ENCODE measurements around the gene NDEL1.
"Not testable (repeated sequence)": the region's sequence is repeated elsewhere in the genome, so short reads cannot be mapped to it uniquely, and the experiment has no call there.

The NDEL1 gene

GRCh38 chr17:8435245-8436168, at the start of gene NDEL1:
NDEL1 (plus strand) TSS chr17:8435884; CDS start chr17:8444272, 8,388 bp downstream.
- Mint-ChIP-seq H3K36me3 (peaks cover 11% of the 10 kb centered on the region), H3K27me3 (peaks cover 6% of the 10 kb centered on the region), H3K4me3 (peak within 1 kb of the TSS; percentile 91), H3K27ac (peak within 1 kb of the TSS; percentile 98), H3K9me3 (no peaks in the 10 kb centered on the region), H3K4me1 (peaks cover 33% of the 10 kb centered on the region)
- CTCF ChIA-PET = interaction anchor here (0.7 kb wide), 1 partner anchor 350 kb away, joined by 3 read pairs; no protein-coding TSS in a partner anchor
- peak; percentile 100 for DNase-seq

- Mint-ChIP-seq H3K27me3 (peaks cover 3% of the 10 kb centered on the region), H3K4me1 (peaks cover 35% of the 10 kb centered on the region), H3K4me3 (no peak overlapping the region), H3K36me3 (peaks cover 13% of the 10 kb centered on the region), H3K9me3 (no peaks in the 10 kb centered on the region), H3K27ac (no peak overlapping the region)
- CTCF ChIA-PET = no interaction called here
- no peak for DNase-seq
Observed at GRCh38 chr17:8386841-8387240, 48.8 kb upstream of the NDEL1 start.

- Mint-ChIP-seq H3K4me3 (no peak overlapping the region), H3K4me1 (peaks cover 25% of the 10 kb centered on the region), H3K27me3 (peaks cover 3% of the 10 kb centered on the region), H3K27ac (no peak overlapping the region), H3K36me3 (peaks cover under 1% of the 10 kb centered on the region), H3K9me3 (no peaks in the 10 kb centered on the region)
- CTCF ChIA-PET = no interaction called here
- DNase-seq = no peak
Observed at GRCh38 chr17:8387914-8388651, 47.6 kb upstream of the NDEL1 start.

- H3K36me3 Mint-ChIP-seq = no peaks in the 10 kb centered on the region
Observed at GRCh38 chr17:8391711-8392110, 44.0 kb upstream of the NDEL1 start.

GRCh38 chr17:8392274-8392673, 43.4 kb upstream of the NDEL1 start:
- no peak overlapping the region for H3K4me3 Mint-ChIP-seq
- no peak for DNase-seq
- peaks cover 11% of the 10 kb centered on the region for H3K4me1 Mint-ChIP-seq
- no peak overlapping the region for H3K27ac Mint-ChIP-seq
- CTCF ChIA-PET = interaction anchor here (1.1 kb wide), 1 partner anchor 10 kb away, joined by 3 read pairs; the partner anchor contains the start of gene RPL26
- peaks cover 39% of the 10 kb centered on the region for H3K27me3 Mint-ChIP-seq
- no peaks in the 10 kb centered on the region for H3K36me3 Mint-ChIP-seq
- no peaks in the 10 kb centered on the region for H3K9me3 Mint-ChIP-seq

More at GRCh38 chr17:8391711-8392110, 44.0 kb upstream of the NDEL1 start:
- H3K4me1 Mint-ChIP-seq = peaks cover 14% of the 10 kb centered on the region
- CTCF ChIA-PET = no interaction called here
- DNase-seq = no peak
- H3K4me3 Mint-ChIP-seq = no peak overlapping the region
- H3K9me3 Mint-ChIP-seq = no peaks in the 10 kb centered on the region
- H3K27me3 Mint-ChIP-seq = peaks cover 33% of the 10 kb centered on the region
- no peak overlapping the region for H3K27ac Mint-ChIP-seq

- Mint-ChIP-seq H3K4me3 (no peak overlapping the region), H3K36me3 (no peaks in the 10 kb centered on the region), H3K27me3 (peaks cover 45% of the 10 kb centered on the region), H3K27ac (peak overlapping the region; percentile 85), H3K4me1 (peaks cover 11% of the 10 kb centered on the region), H3K9me3 (no peaks in the 10 kb centered on the region)
- CTCF ChIA-PET = interaction anchor here (1.1 kb wide), 1 partner anchor 10 kb away, joined by 3 read pairs; the partner anchor contains the start of gene RPL26
- no peak for DNase-seq
Observed at GRCh38 chr17:8392674-8393469, 42.8 kb upstream of the NDEL1 start.

GRCh38 chr17:8393470-8394231, 42.0 kb upstream of the NDEL1 start:
- peaks cover 52% of the 10 kb centered on the region for H3K27me3 Mint-ChIP-seq
- H3K4me1 Mint-ChIP-seq = peaks cover 11% of the 10 kb centered on the region
- H3K27ac Mint-ChIP-seq = peak overlapping the region; percentile 85
- H3K36me3 Mint-ChIP-seq = no peaks in the 10 kb centered on the region
- peak; percentile 59 for DNase-seq
- H3K4me3 Mint-ChIP-seq = no peak overlapping the region
- H3K9me3 Mint-ChIP-seq = no peaks in the 10 kb centered on the region
- CTCF ChIA-PET = interaction anchor here (1.1 kb wide), 1 partner anchor 11 kb away, joined by 3 read pairs; the partner anchor contains the start of gene RPL26

- H3K27ac Mint-ChIP-seq, H3K9me3 Mint-ChIP-seq, CTCF ChIA-PET, H3K4me3 Mint-ChIP-seq, H3K36me3 Mint-ChIP-seq, DNase-seq: not testable (repeated sequence)
- peaks cover 59% of the 10 kb centered on the region for H3K27me3 Mint-ChIP-seq
- H3K4me1 Mint-ChIP-seq = peaks cover 11% of the 10 kb centered on the region
Observed at GRCh38 chr17:8394497-8394896, 41.2 kb upstream of the NDEL1 start.

- no peak for DNase-seq
- H3K27me3 Mint-ChIP-seq = peaks cover 75% of the 10 kb centered on the region
- CTCF ChIA-PET = interaction anchor here (1.5 kb wide), 1 partner anchor 13 kb away, joined by 3 read pairs; no protein-coding TSS in a partner anchor
- peaks cover 11% of the 10 kb centered on the region for H3K4me1 Mint-ChIP-seq
- no peak within 1 kb of the TSS for H3K4me3 Mint-ChIP-seq
- no peaks in the 10 kb centered on the region for H3K9me3 Mint-ChIP-seq
- H3K36me3 Mint-ChIP-seq = no peaks in the 10 kb centered on the region
- H3K27ac Mint-ChIP-seq = no peak within 1 kb of the TSS
Observed at GRCh38 chr17:8397636-8398035, 38.0 kb upstream of the NDEL1 start, which contains the start of gene RNF222. RNF222 (minus strand) TSS chr17:8397827; CDS start chr17:8393461, 4,366 bp downstream.

- DNase-seq = no peak
- peaks cover 74% of the 10 kb centered on the region for H3K27me3 Mint-ChIP-seq
- H3K9me3 Mint-ChIP-seq = no peaks in the 10 kb centered on the region
- CTCF ChIA-PET = interaction anchor here (1.7 kb wide), 1 partner anchor 11 kb away, joined by 9 read pairs; no protein-coding TSS in a partner anchor
- no peak overlapping the region for H3K27ac Mint-ChIP-seq
- H3K4me1 Mint-ChIP-seq = peaks cover 3% of the 10 kb centered on the region
- no peaks in the 10 kb centered on the region for H3K36me3 Mint-ChIP-seq
- H3K4me3 Mint-ChIP-seq = no peak overlapping the region
Observed at GRCh38 chr17:8398980-8399379, 36.7 kb upstream of the NDEL1 start.

- no peaks in the 10 kb centered on the region for H3K36me3 Mint-ChIP-seq
- CTCF ChIA-PET = no interaction called here
- H3K4me1 Mint-ChIP-seq = no peaks in the 10 kb centered on the region
- no peak overlapping the region for H3K27ac Mint-ChIP-seq
- H3K4me3 Mint-ChIP-seq = no peak overlapping the region
- DNase-seq = no peak
- peaks cover 60% of the 10 kb centered on the region for H3K27me3 Mint-ChIP-seq
- no peaks in the 10 kb centered on the region for H3K9me3 Mint-ChIP-seq
Observed at GRCh38 chr17:8401107-8401506, 34.6 kb upstream of the NDEL1 start.

GRCh38 chr17:8402921-8403536, 32.7 kb upstream of the NDEL1 start:
- CTCF ChIA-PET = no interaction called here
- no peaks in the 10 kb centered on the region for H3K4me1 Mint-ChIP-seq
- no peak overlapping the region for H3K4me3 Mint-ChIP-seq
- no peak for DNase-seq
- H3K27me3 Mint-ChIP-seq = peaks cover 41% of the 10 kb centered on the region
- H3K9me3 Mint-ChIP-seq = no peaks in the 10 kb centered on the region
- no peaks in the 10 kb centered on the region for H3K36me3 Mint-ChIP-seq
- H3K27ac Mint-ChIP-seq = no peak overlapping the region
